ENCODE measurements around the gene ANKRD13D.
A peak's percentile ranks its signal among the peaks of the same experiment; 100 is the strongest.

The ANKRD13D gene

GRCh38 chr11:67321313-67321871 lies 32.3 kb downstream of the ANKRD13D start:
- DNase-seq: no peak

GRCh38 chr11:67322049-67322448 lies 32.9 kb downstream of the ANKRD13D start:
- no peak for DNase-seq

GRCh38 chr11:67323526-67323925 lies 34.4 kb downstream of the ANKRD13D start:
- no peak for DNase-seq

- DNase-seq: no peak
These were observed 43.1 kb downstream of the ANKRD13D start for GRCh38 chr11:67332081-67332691.

- no peak for DNase-seq
These were observed 48.2 kb downstream of the ANKRD13D start for GRCh38 chr11:67337257-67337656.

GRCh38 chr11:67344264-67344663 lies 55.2 kb downstream of the ANKRD13D start:
- DNase-seq: no peak

- DNase-seq: no peak
These were observed 56.3 kb downstream of the ANKRD13D start for GRCh38 chr11:67345247-67345919.

- peak; percentile 47 for DNase-seq
These were observed 57.1 kb downstream of the ANKRD13D start for GRCh38 chr11:67345920-67346819.

GRCh38 chr11:67347964-67348749 lies 59.1 kb downstream of the ANKRD13D start:
- DNase-seq: peak; percentile 58

GRCh38 chr11:67349036-67349435 lies 59.9 kb downstream of the ANKRD13D start:
- DNase-seq: no peak

GRCh38 chr11:67349457-67349856 lies 60.4 kb downstream of the ANKRD13D start:
- DNase-seq: no peak

- DNase-seq: no peak
These were observed 60.9 kb downstream of the ANKRD13D start for GRCh38 chr11:67349928-67350465.

GRCh38 chr11:67351275-67352005 lies 62.3 kb downstream of the ANKRD13D start:
- DNase-seq: peak; percentile 68
